ENCODE measurements around the gene ZNF385A. TPM values are rescaled to one million over a fixed set of nuclear protein-coding genes. Genes with fewer than 3 reads are reported as not detected.

Gene ZNF385A
- total RNA-seq, 1 donor from 2014 or later, result 24.4 TPM

- no peaks in the 10 kb centered on the region for H3K9me3 Mint-ChIP-seq (ENCODE audit: unreplicated experiment)
- no peak overlapping the region for H2AFZ ChIP-seq (ENCODE audit: low read depth, low read length)
- TF ChIP-seq CTCF (IDR thresholded peaks at IDR 0.05; ENCODE audit: insufficient read depth, low read depth, low read length), result no peak
- no peak overlapping the region for H3K27ac Mint-ChIP-seq (ENCODE audit: unreplicated experiment)
- FAIRE-seq (no peak), DNase-seq (ENCODE audit: low read depth) (no peak)
- peaks cover 1% of the 10 kb centered on the region for H4K20me1 ChIP-seq (ENCODE audit: insufficient read depth, low read length)
- H3K36me3 Mint-ChIP-seq (ENCODE audit: low read depth, unreplicated experiment), result peaks cover 12% of the 10 kb centered on the region
- H3K9ac ChIP-seq (ENCODE audit: low read length), result no peak overlapping the region
- no peak overlapping the region for H3K4me2 ChIP-seq (ENCODE audit: low read length)
- H3K9me3 ChIP-seq (ENCODE audit: insufficient read depth, low read depth, low read length), result no peaks in the 10 kb centered on the region
- H3K27me3 ChIP-seq (ENCODE audit: insufficient read depth, low read length), result no peaks in the 10 kb centered on the region
- H3K4me1 ChIP-seq (ENCODE audit: insufficient read depth, low read length), result no peaks in the 10 kb centered on the region
- H3K27me3 Mint-ChIP-seq (ENCODE audit: low read depth, unreplicated experiment), result no peaks in the 10 kb centered on the region
- H3K4me1 Mint-ChIP-seq (ENCODE audit: low read depth, unreplicated experiment), result peaks cover 28% of the 10 kb centered on the region
- H3K4me3 ChIP-seq (ENCODE audit: insufficient read depth, low read depth, low read length), result no peak overlapping the region
- peak overlapping the region; percentile 34 for H3K4me3 Mint-ChIP-seq (ENCODE audit: unreplicated experiment)
- H3K79me2 ChIP-seq (ENCODE audit: insufficient read depth, low read length), result no peaks in the 10 kb centered on the region
- no peaks in the 10 kb centered on the region for H3K36me3 ChIP-seq (ENCODE audit: insufficient read depth, low read length)
- H3K27ac ChIP-seq (ENCODE audit: low read depth, low read length), result no peak overlapping the region
Observed at GRCh38 chr12:54388237-54389133, 4.0 kb upstream of the ZNF385A start.

- Mint-ChIP-seq H3K27me3 (ENCODE audit: low read depth, unreplicated experiment) (no peaks in the 10 kb centered on the region), H3K27ac (ENCODE audit: unreplicated experiment) (peak overlapping the region; percentile 24), H3K4me1 (ENCODE audit: low read depth, unreplicated experiment) (peaks cover 31% of the 10 kb centered on the region), H3K4me3 (ENCODE audit: unreplicated experiment) (no peak overlapping the region), H3K36me3 (ENCODE audit: low read depth, unreplicated experiment) (peaks cover 14% of the 10 kb centered on the region), H3K9me3 (ENCODE audit: unreplicated experiment) (no peaks in the 10 kb centered on the region)
- Histone ChIP-seq H2AFZ (ENCODE audit: low read depth, low read length) (no peak overlapping the region), H3K4me1 (ENCODE audit: insufficient read depth, low read length) (peaks cover 7% of the 10 kb centered on the region), H3K27ac (ENCODE audit: low read depth, low read length) (no peak overlapping the region), H3K36me3 (ENCODE audit: insufficient read depth, low read length) (no peaks in the 10 kb centered on the region), H3K9me3 (ENCODE audit: insufficient read depth, low read depth, low read length) (no peaks in the 10 kb centered on the region), H3K9ac (ENCODE audit: low read length) (no peak overlapping the region), H3K4me3 (ENCODE audit: insufficient read depth, low read depth, low read length) (no peak overlapping the region), H3K4me2 (ENCODE audit: low read length) (no peak overlapping the region), H3K27me3 (ENCODE audit: insufficient read depth, low read length) (no peaks in the 10 kb centered on the region), H4K20me1 (ENCODE audit: insufficient read depth, low read length) (no peaks in the 10 kb centered on the region), H3K79me2 (ENCODE audit: insufficient read depth, low read length) (no peaks in the 10 kb centered on the region)
- no peak for DNase-seq (ENCODE audit: low read depth)
- TF ChIP-seq CTCF (IDR thresholded peaks at IDR 0.05; ENCODE audit: insufficient read depth, low read depth, low read length) (no peak), EZH2 (IDR thresholded peaks at IDR 0.05; ENCODE audit: insufficient read depth, low read length) (no peak)
- no peak for FAIRE-seq
Observed at GRCh38 chr12:54387114-54387467, 2.6 kb upstream of the ZNF385A start.
